ENCODE data around the gene EBPL.

EBPL gene

GRCh38 chr13:49643035-49643646 lies 48.1 kb downstream of the EBPL start:
- POLR2A ChIA-PET = no interaction called here
- Histone ChIP-seq H3K4me3 (ENCODE audit: low read depth, low read length) (no peak overlapping the region), H3K27ac (ENCODE audit: extremely low read depth, low read depth, low read length) (no peak overlapping the region), H3K4me1 (ENCODE audit: control insufficient read depth, insufficient read depth, low read length) (no peaks in the 10 kb centered on the region), H3K9me3 (ENCODE audit: control insufficient read depth, insufficient read depth, low read depth, low read length) (no peaks in the 10 kb centered on the region), H3K36me3 (ENCODE audit: control insufficient read depth in 2 of 2, insufficient read depth in 1 of 2, low read length in 2 of 2) (no peaks in the 10 kb centered on the region)
- TF ChIP-seq ZNF521 (tag by site-specific recombination; IDR thresholded peaks at IDR 0.05) (no peak), ZBTB20 (tag by site-specific recombination; IDR thresholded peaks at IDR 0.05) (no peak), ZNF449 (tag by site-specific recombination; IDR thresholded peaks at IDR 0.05) (no peak), KLF8 (tag by site-specific recombination; IDR thresholded peaks at IDR 0.05) (no peak), KLF9 (tag by site-specific recombination; IDR thresholded peaks at IDR 0.05; ENCODE audit: low read depth) (no peak), ZBTB1 (tag by site-specific recombination; IDR thresholded peaks at IDR 0.05) (no peak), ZNF335 (tag by site-specific recombination; conservative IDR thresholded peaks at IDR 0.05) (no peak), ZSCAN23 (tag by site-specific recombination; IDR thresholded peaks at IDR 0.05) (no peak), ZNF350 (tag by site-specific recombination; IDR thresholded peaks at IDR 0.05) (no peak), ZNF274 (IDR thresholded peaks at IDR 0.05; ENCODE audit: low read length) (no peak), ZNF274 (tag by site-specific recombination; IDR thresholded peaks at IDR 0.05; ENCODE audit: borderline replicate concordance) (no peak), ZEB2 (tag by site-specific recombination; IDR thresholded peaks at IDR 0.05) (no peak), ZNF629 (tag by site-specific recombination; IDR thresholded peaks at IDR 0.05) (no peak)
- TF ChIP-seq, protein P1, sequence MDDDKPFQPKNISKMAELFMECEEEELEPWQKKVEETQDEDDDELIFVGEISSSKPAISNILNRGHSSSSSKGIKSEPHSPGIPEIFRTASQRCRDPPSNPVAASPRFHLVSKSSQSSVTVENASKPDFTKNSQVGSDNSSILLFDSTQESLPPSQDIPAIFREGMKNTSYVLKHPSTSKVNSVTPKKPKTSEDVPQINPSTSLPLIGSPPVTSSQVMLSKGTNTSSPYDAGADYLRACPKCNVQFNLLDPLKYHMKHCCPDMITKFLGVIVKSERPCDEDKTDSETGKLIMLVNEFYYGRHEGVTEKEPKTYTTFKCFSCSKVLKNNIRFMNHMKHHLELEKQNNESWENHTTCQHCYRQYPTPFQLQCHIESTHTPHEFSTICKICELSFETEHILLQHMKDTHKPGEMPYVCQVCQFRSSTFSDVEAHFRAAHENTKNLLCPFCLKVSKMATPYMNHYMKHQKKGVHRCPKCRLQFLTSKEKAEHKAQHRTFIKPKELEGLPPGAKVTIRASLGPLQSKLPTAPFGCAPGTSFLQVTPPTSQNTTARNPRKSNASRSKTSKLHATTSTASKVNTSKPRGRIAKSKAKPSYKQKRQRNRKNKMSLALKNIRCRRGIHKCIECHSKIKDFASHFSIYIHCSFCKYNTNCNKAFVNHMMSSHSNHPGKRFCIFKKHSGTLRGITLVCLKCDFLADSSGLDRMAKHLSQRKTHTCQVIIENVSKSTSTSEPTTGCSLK (tag by site-specific recombination; IDR thresholded peaks at IDR 0.05) = no peak
- TF ChIP-seq, protein P2, sequence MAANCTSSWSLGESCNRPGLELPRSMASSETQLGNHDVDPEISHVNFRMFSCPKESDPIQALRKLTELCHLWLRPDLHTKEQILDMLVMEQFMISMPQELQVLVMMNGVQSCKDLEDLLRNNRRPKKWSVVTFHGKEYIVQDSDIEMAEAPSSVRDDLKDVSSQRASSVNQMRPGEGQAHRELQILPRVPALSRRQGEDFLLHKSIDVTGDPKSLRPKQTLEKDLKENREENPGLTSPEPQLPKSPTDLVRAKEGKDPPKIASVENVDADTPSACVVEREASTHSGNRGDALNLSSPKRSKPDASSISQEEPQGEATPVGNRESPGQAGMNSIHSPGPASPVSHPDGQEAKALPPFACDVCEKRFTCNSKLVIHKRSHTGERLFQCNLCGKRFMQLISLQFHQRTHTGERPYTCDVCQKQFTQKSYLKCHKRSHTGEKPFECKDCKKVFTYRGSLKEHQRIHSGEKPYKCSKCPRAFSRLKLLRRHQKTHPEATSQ (tag by site-specific recombination; IDR thresholded peaks at IDR 0.05) = no peak
- CTCF ChIA-PET = interaction anchor here (1.0 kb wide), 1 partner anchor 48 kb away, joined by 3 read pairs; the partner anchor contains the start of gene EBPL

GRCh38 chr13:49641801-49642291 lies 49.4 kb downstream of the EBPL start:
- Histone ChIP-seq H3K4me3 (ENCODE audit: low read depth, low read length) (no peak overlapping the region), H3K9me3 (ENCODE audit: control insufficient read depth, insufficient read depth, low read depth, low read length) (no peaks in the 10 kb centered on the region), H3K36me3 (ENCODE audit: control insufficient read depth in 2 of 2, insufficient read depth in 1 of 2, low read length in 2 of 2) (no peaks in the 10 kb centered on the region), H3K27ac (ENCODE audit: extremely low read depth, low read depth, low read length) (no peak overlapping the region), H3K4me1 (ENCODE audit: control insufficient read depth, insufficient read depth, low read length) (no peaks in the 10 kb centered on the region)
- POLR2A ChIA-PET = no interaction called here
- CTCF ChIA-PET = interaction anchor here (0.5 kb wide), 1 partner anchor 28 kb away, joined by 3 read pairs; no protein-coding TSS in a partner anchor
- no peak for TF ChIP-seq ZNF266 (tag by site-specific recombination; IDR thresholded peaks at IDR 0.05; ENCODE audit: low read depth)
- TF ChIP-seq ZNF571 (tag by site-specific recombination; IDR thresholded peaks at IDR 0.05) = no peak
- TF ChIP-seq ZNF416 (tag by site-specific recombination; IDR thresholded peaks at IDR 0.05) = no peak
- no peak for TF ChIP-seq ZBTB8A (tag by site-specific recombination; IDR thresholded peaks at IDR 0.05)
- no peak for TF ChIP-seq ZNF549 (tag by site-specific recombination; IDR thresholded peaks at IDR 0.05)
- no peak for TF ChIP-seq ZBTB21 (tag by site-specific recombination; IDR thresholded peaks at IDR 0.05)
- TF ChIP-seq GLI2 (tag by site-specific recombination; IDR thresholded peaks at IDR 0.05; ENCODE audit: borderline replicate concordance, low read depth) = no peak
- TF ChIP-seq EGR2 (tag by site-specific recombination; IDR thresholded peaks at IDR 0.05; ENCODE audit: low read depth) = no peak
- no peak for TF ChIP-seq ZNF274 (IDR thresholded peaks at IDR 0.05; ENCODE audit: low read length)
- no peak for TF ChIP-seq ZNF274 (tag by site-specific recombination; IDR thresholded peaks at IDR 0.05; ENCODE audit: borderline replicate concordance)
